ENCODE measurements around the gene MGST3. TPM values are rescaled to one million over a fixed set of nuclear protein-coding genes. Genes with fewer than 3 reads are reported as not detected.

MGST3 gene
- total RNA-seq, 1 experiment from 2014 or later: 173 TPM

- H3K27me3 Mint-ChIP-seq (ENCODE audit: insufficient read depth, unreplicated experiment): peaks cover 18% of the 10 kb centered on the region
- H3K27ac Mint-ChIP-seq (ENCODE audit: unreplicated experiment): no peak overlapping the region
- BruUV-seq (replicated peaks): no TSS peak
- no peaks in the 10 kb centered on the region for H3K4me1 ChIP-seq
- H3K27me3 ChIP-seq (replicated peaks; ENCODE audit: control insufficient read depth, insufficient read depth, low read length): peaks cover 1% of the 10 kb centered on the region; the same call in 1 of the 2 replicates
- no peaks in the 10 kb centered on the region for H3K9me3 Mint-ChIP-seq (ENCODE audit: unreplicated experiment)
- H3K36me3 Mint-ChIP-seq (ENCODE audit: insufficient read depth, unreplicated experiment): peaks cover 4% of the 10 kb centered on the region
- intact Hi-C loops (cut with micrococcal nuclease; ENCODE audit: unreplicated experiment): loop anchor here (1.0 to 10.0 kb wide), 6 partner anchors 101 to 464 kb away; no protein-coding TSS in a partner anchor
- H3K4me3 Mint-ChIP-seq (ENCODE audit: unreplicated experiment): no peak overlapping the region
- peak; percentile 55 to 74 for DNase-seq
- peaks cover 4% of the 10 kb centered on the region for H3K4me1 Mint-ChIP-seq (ENCODE audit: low read depth, unreplicated experiment)
- H3K4me3 ChIP-seq (ENCODE audit: low read depth, low read length): no peak overlapping the region
- no peaks in the 10 kb centered on the region for H3K36me3 ChIP-seq (ENCODE audit: control insufficient read depth, insufficient read depth, low read length)
- no peaks in the 10 kb centered on the region for H3K9me3 ChIP-seq
- TF ChIP-seq CTCF (IDR thresholded peaks at IDR 0.05; ENCODE audit: insufficient read depth in 1 of 2, low read depth in 1 of 2, low read length in 1 of 2, severe bottlenecking in 1 of 2, unreplicated experiment in 1 of 2): peak; percentile 84 to 85
- CTCF ChIA-PET: interaction anchor here (0.7 to 1.7 kb wide), 7 partner anchors 9 to 464 kb away, joined by 3 to 14 read pairs (median 3); no protein-coding TSS in a partner anchor
- POLR2A ChIA-PET: no interaction called here
Measured at GRCh38 chr1:165592945-165593823, 37.9 kb upstream of the MGST3 start.

- POLR2A ChIA-PET: no interaction called here
- no peak for DNase-seq
- no peaks in the 10 kb centered on the region for H3K9me3 ChIP-seq
- no peak overlapping the region for H3K4me3 ChIP-seq (ENCODE audit: low read depth, low read length)
- peaks cover 4% of the 10 kb centered on the region for H3K36me3 Mint-ChIP-seq (ENCODE audit: insufficient read depth, unreplicated experiment)
- no TSS peak for BruUV-seq (replicated peaks)
- intact Hi-C loops (cut with micrococcal nuclease; ENCODE audit: unreplicated experiment): loop anchor here (10.0 kb wide), 1 partner anchor 341 kb away; no protein-coding TSS in a partner anchor
- H3K27me3 Mint-ChIP-seq (ENCODE audit: insufficient read depth, unreplicated experiment): peaks cover 10% of the 10 kb centered on the region
- no peak for TF ChIP-seq CTCF (IDR thresholded peaks at IDR 0.05; ENCODE audit: insufficient read depth in 1 of 2, low read depth in 1 of 2, low read length in 1 of 2, severe bottlenecking in 1 of 2, unreplicated experiment in 1 of 2)
- peaks cover 1% of the 10 kb centered on the region; the same call in 1 of the 2 replicates for H3K27me3 ChIP-seq (replicated peaks; ENCODE audit: control insufficient read depth, insufficient read depth, low read length)
- CTCF ChIA-PET: no interaction called here
- H3K4me3 Mint-ChIP-seq (ENCODE audit: unreplicated experiment): no peak overlapping the region
- no peaks in the 10 kb centered on the region for H3K9me3 Mint-ChIP-seq (ENCODE audit: unreplicated experiment)
- H3K27ac Mint-ChIP-seq (ENCODE audit: unreplicated experiment): no peak overlapping the region
- H3K36me3 ChIP-seq (ENCODE audit: control insufficient read depth, insufficient read depth, low read length): no peaks in the 10 kb centered on the region
- no peaks in the 10 kb centered on the region for H3K4me1 ChIP-seq
- H3K4me1 Mint-ChIP-seq (ENCODE audit: low read depth, unreplicated experiment): peaks cover 13% of the 10 kb centered on the region
Measured at GRCh38 chr1:165595246-165595938, 35.6 kb upstream of the MGST3 start.

Measured in Caco-2 (cell line).